ENCODE results near the gene ZNF792.
A peak's percentile ranks its signal among the peaks of the same experiment; 100 is the strongest.
"Not testable (repeated sequence)": the region's sequence is repeated elsewhere in the genome, so short reads cannot be mapped to it uniquely, and the experiment has no call there.

Gene ZNF792

GRCh38 chr19:34989298-34989697, 25.3 kb upstream of the ZNF792 start:
- Mint-ChIP-seq H3K4me3 (no peak overlapping the region), H3K4me1 (ENCODE audit: low read depth) (peaks cover 70% of the 10 kb centered on the region)

GRCh38 chr19:34988119-34988518, 24.1 kb upstream of the ZNF792 start:
- Mint-ChIP-seq H3K27ac (peak overlapping the region; percentile 88), H3K36me3 (ENCODE audit: low read depth) (peaks cover 4% of the 10 kb centered on the region), H3K4me3 (no peak overlapping the region), H3K27me3 (no peaks in the 10 kb centered on the region), H3K9me3 (peaks cover 4% of the 10 kb centered on the region), H3K4me1 (ENCODE audit: low read depth) (peaks cover 71% of the 10 kb centered on the region)

More at GRCh38 chr19:34989298-34989697, 25.3 kb upstream of the ZNF792 start:
- H3K36me3 Mint-ChIP-seq (ENCODE audit: low read depth) = peaks cover 4% of the 10 kb centered on the region
- H3K9me3 Mint-ChIP-seq = peaks cover 4% of the 10 kb centered on the region
- peak overlapping the region; percentile 88 for H3K27ac Mint-ChIP-seq
- no peaks in the 10 kb centered on the region for H3K27me3 Mint-ChIP-seq

- peaks cover 2% of the 10 kb centered on the region for H3K9me3 Mint-ChIP-seq
- H3K4me3 Mint-ChIP-seq = peak overlapping the region; percentile 40
- peaks cover 4% of the 10 kb centered on the region for H3K36me3 Mint-ChIP-seq (ENCODE audit: low read depth)
- H3K27me3 Mint-ChIP-seq = no peaks in the 10 kb centered on the region
- H3K4me1 Mint-ChIP-seq (ENCODE audit: low read depth) = peaks cover 53% of the 10 kb centered on the region
- peak overlapping the region; percentile 77 for H3K27ac Mint-ChIP-seq
These were observed 21.4 kb upstream of the ZNF792 start for GRCh38 chr19:34985249-34986022.

GRCh38 chr19:34984287-34984686, 20.3 kb upstream of the ZNF792 start:
- Mint-ChIP-seq H3K4me1 (ENCODE audit: low read depth) (peaks cover 41% of the 10 kb centered on the region), H3K4me3 (no peak overlapping the region), H3K9me3 (no peaks in the 10 kb centered on the region), H3K27ac (no peak overlapping the region), H3K36me3 (ENCODE audit: low read depth) (peaks cover 4% of the 10 kb centered on the region), H3K27me3 (no peaks in the 10 kb centered on the region)

- Mint-ChIP-seq H3K4me1 (ENCODE audit: low read depth) (peaks cover 36% of the 10 kb centered on the region), H3K27me3 (no peaks in the 10 kb centered on the region), H3K27ac (no peak overlapping the region), H3K9me3 (no peaks in the 10 kb centered on the region), H3K4me3 (no peak overlapping the region), H3K36me3 (ENCODE audit: low read depth) (peaks cover 4% of the 10 kb centered on the region)
These were observed 19.8 kb upstream of the ZNF792 start for GRCh38 chr19:34983786-34984185.

- peaks cover 4% of the 10 kb centered on the region for H3K36me3 Mint-ChIP-seq (ENCODE audit: low read depth)
- H3K27me3 Mint-ChIP-seq = no peaks in the 10 kb centered on the region
- H3K4me3 Mint-ChIP-seq = no peak overlapping the region
- H3K4me1 Mint-ChIP-seq (ENCODE audit: low read depth) = peaks cover 24% of the 10 kb centered on the region
- no peaks in the 10 kb centered on the region for H3K9me3 Mint-ChIP-seq
- H3K27ac Mint-ChIP-seq = no peak overlapping the region
These were observed 18.2 kb upstream of the ZNF792 start for GRCh38 chr19:34982275-34982674.

GRCh38 chr19:34979819-34980640, 16.0 kb upstream of the ZNF792 start:
- no peak overlapping the region for H3K27ac Mint-ChIP-seq
- H3K36me3 Mint-ChIP-seq (ENCODE audit: low read depth) = peaks cover 11% of the 10 kb centered on the region
- H3K9me3 Mint-ChIP-seq = peaks cover 6% of the 10 kb centered on the region
- peaks cover 24% of the 10 kb centered on the region for H3K4me1 Mint-ChIP-seq (ENCODE audit: low read depth)
- H3K27me3 Mint-ChIP-seq = no peaks in the 10 kb centered on the region
- no peak overlapping the region for H3K4me3 Mint-ChIP-seq

- H3K27me3 Mint-ChIP-seq = no peaks in the 10 kb centered on the region
These were observed 12.6 kb upstream of the ZNF792 start for GRCh38 chr19:34976611-34977010.

GRCh38 chr19:34975056-34975455, 11.0 kb upstream of the ZNF792 start:
- Mint-ChIP-seq H3K4me3 (no peak overlapping the region), H3K4me1 (ENCODE audit: low read depth) (peaks cover 41% of the 10 kb centered on the region), H3K36me3 (ENCODE audit: low read depth) (peaks cover 10% of the 10 kb centered on the region), H3K27ac (peak overlapping the region; percentile 0), H3K9me3 (peaks cover 6% of the 10 kb centered on the region), H3K27me3 (no peaks in the 10 kb centered on the region)

More at GRCh38 chr19:34976611-34977010, 12.6 kb upstream of the ZNF792 start:
- Mint-ChIP-seq H3K4me1 (ENCODE audit: low read depth) (peaks cover 41% of the 10 kb centered on the region), H3K4me3 (no peak overlapping the region), H3K27ac (no peak overlapping the region), H3K36me3 (ENCODE audit: low read depth) (peaks cover 10% of the 10 kb centered on the region), H3K9me3 (peaks cover 6% of the 10 kb centered on the region)

- H3K27me3 Mint-ChIP-seq = no peaks in the 10 kb centered on the region
- no peak overlapping the region for H3K27ac Mint-ChIP-seq
- no peak overlapping the region for H3K4me3 Mint-ChIP-seq
- H3K9me3 Mint-ChIP-seq = peaks cover 6% of the 10 kb centered on the region
- peaks cover 10% of the 10 kb centered on the region for H3K36me3 Mint-ChIP-seq (ENCODE audit: low read depth)
- H3K4me1 Mint-ChIP-seq (ENCODE audit: low read depth) = peaks cover 41% of the 10 kb centered on the region
These were observed 10.6 kb upstream of the ZNF792 start for GRCh38 chr19:34974646-34975045.

- Mint-ChIP-seq H3K4me1 (ENCODE audit: low read depth) (peaks cover 41% of the 10 kb centered on the region), H3K4me3 (no peak overlapping the region), H3K27ac (no peak overlapping the region), H3K27me3 (no peaks in the 10 kb centered on the region), H3K9me3 (peaks cover 13% of the 10 kb centered on the region), H3K36me3 (ENCODE audit: low read depth) (peaks cover 10% of the 10 kb centered on the region)
These were observed 8.2 kb upstream of the ZNF792 start for GRCh38 chr19:34972163-34972705.

GRCh38 chr19:34970185-34970780, 6.3 kb upstream of the ZNF792 start:
- H3K27ac Mint-ChIP-seq; H3K36me3 Mint-ChIP-seq (ENCODE audit: low read depth); H3K27me3 Mint-ChIP-seq; H3K4me3 Mint-ChIP-seq: not testable (repeated sequence)
- Mint-ChIP-seq H3K4me1 (ENCODE audit: low read depth) (peaks cover 29% of the 10 kb centered on the region), H3K9me3 (peaks cover 11% of the 10 kb centered on the region)

GRCh38 chr19:34969721-34970120, 5.7 kb upstream of the ZNF792 start:
- no peak overlapping the region for H3K27ac Mint-ChIP-seq
- no peaks in the 10 kb centered on the region for H3K36me3 Mint-ChIP-seq (ENCODE audit: low read depth)
- peaks cover 11% of the 10 kb centered on the region for H3K9me3 Mint-ChIP-seq
- H3K4me1 Mint-ChIP-seq (ENCODE audit: low read depth) = peaks cover 23% of the 10 kb centered on the region
- no peak overlapping the region for H3K4me3 Mint-ChIP-seq
- H3K27me3 Mint-ChIP-seq = no peaks in the 10 kb centered on the region

GRCh38 chr19:34967551-34967950, 3.5 kb upstream of the ZNF792 start:
- H3K9me3 Mint-ChIP-seq = peaks cover 15% of the 10 kb centered on the region
- H3K36me3 Mint-ChIP-seq (ENCODE audit: low read depth) = peaks cover 7% of the 10 kb centered on the region
- no peak overlapping the region for H3K4me3 Mint-ChIP-seq
- no peak overlapping the region for H3K27ac Mint-ChIP-seq
- no peaks in the 10 kb centered on the region for H3K27me3 Mint-ChIP-seq
- H3K4me1 Mint-ChIP-seq (ENCODE audit: low read depth) = peaks cover 9% of the 10 kb centered on the region

GRCh38 chr19:34965505-34965904, 1.5 kb upstream of the ZNF792 start:
- not testable (repeated sequence) for H3K27ac Mint-ChIP-seq, H3K4me3 Mint-ChIP-seq, H3K27me3 Mint-ChIP-seq
- Mint-ChIP-seq H3K9me3 (peaks cover 28% of the 10 kb centered on the region), H3K36me3 (ENCODE audit: low read depth) (peaks cover 27% of the 10 kb centered on the region), H3K4me1 (ENCODE audit: low read depth) (peaks cover 18% of the 10 kb centered on the region)
